C4-2B (cell line): ENCODE measurements around the gene SLC15A2.

Source experiments
- ZFX ChIP-seq: fragments of 450-650 bp; IDR thresholded peaks from 2 replicates; pipeline ENCODE4 v1.6.1; 2017
- TF ChIP-seq, protein P1 (sequence below): fragments of 450-650 bp; conservative IDR thresholded peaks from 2 replicates; pipeline ENCODE4 v1.5.1; 2017; ENCODE audit warnings: mild to moderate bottlenecking

- no peak for TF ChIP-seq ZFX
- TF ChIP-seq, protein P1, sequence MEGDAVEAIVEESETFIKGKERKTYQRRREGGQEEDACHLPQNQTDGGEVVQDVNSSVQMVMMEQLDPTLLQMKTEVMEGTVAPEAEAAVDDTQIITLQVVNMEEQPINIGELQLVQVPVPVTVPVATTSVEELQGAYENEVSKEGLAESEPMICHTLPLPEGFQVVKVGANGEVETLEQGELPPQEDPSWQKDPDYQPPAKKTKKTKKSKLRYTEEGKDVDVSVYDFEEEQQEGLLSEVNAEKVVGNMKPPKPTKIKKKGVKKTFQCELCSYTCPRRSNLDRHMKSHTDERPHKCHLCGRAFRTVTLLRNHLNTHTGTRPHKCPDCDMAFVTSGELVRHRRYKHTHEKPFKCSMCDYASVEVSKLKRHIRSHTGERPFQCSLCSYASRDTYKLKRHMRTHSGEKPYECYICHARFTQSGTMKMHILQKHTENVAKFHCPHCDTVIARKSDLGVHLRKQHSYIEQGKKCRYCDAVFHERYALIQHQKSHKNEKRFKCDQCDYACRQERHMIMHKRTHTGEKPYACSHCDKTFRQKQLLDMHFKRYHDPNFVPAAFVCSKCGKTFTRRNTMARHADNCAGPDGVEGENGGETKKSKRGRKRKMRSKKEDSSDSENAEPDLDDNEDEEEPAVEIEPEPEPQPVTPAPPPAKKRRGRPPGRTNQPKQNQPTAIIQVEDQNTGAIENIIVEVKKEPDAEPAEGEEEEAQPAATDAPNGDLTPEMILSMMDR = no peak
These were observed 85.7 kb downstream of the SLC15A2 start for GRCh38 chr3:121979734-121980449.
